Prostate gland (tissue), 2 donors: ENCODE data around the gene TUBB1. TPM values are rescaled to one million over a fixed set of nuclear protein-coding genes. Genes with fewer than 3 reads are reported as not detected.
"Not testable (repeated sequence)": the region's sequence is repeated elsewhere in the genome, so short reads cannot be mapped to it uniquely, and the experiment has no call there.

Experiments used
- DNase-seq: peaks from one replicate; pipeline ENCODE4 v3.0.0-alpha.2; 2019; ENCODE audit warnings: low spot score
- H3K27ac ChIP-seq, 2 donors: fragments of 200-600 bp; sonication (generic); 2 replicates each; pipeline ENCODE4 v1.5.1; 2017 to 2019
- H3K27me3 ChIP-seq: fragments of 200-600 bp; sonication (generic); replicated peaks from 2 replicates; pipeline ENCODE4 v1.5.1; 2019; ENCODE audit not compliant: insufficient read depth
- H3K36me3 ChIP-seq, 2 donors: fragments of 200-600 bp; sonication (generic); 1 replicate in 1 of 2; 2 replicates in 1 of 2; pipeline versions ENCODE4 v1.5.1 to v1.8.1; 2017 to 2019
- H3K4me1 ChIP-seq: fragments of 200-600 bp; sonication (generic); replicated peaks from 2 replicates; pipeline ENCODE4 v1.5.1; 2019
- H3K4me3 ChIP-seq, 2 donors: fragments of 200-600 bp; sonication (generic); 2 replicates each; pipeline ENCODE4 v1.5.1; 2017 to 2019
- H3K9me3 ChIP-seq: fragments of 200-600 bp; sonication (generic); 2 replicates; pipeline ENCODE4 v1.5.1; 2017
- POLR2A ChIP-seq: fragments of 450-650 bp; IDR thresholded peaks from one replicate; pipeline ENCODE4 v1.6.1; 2016; ENCODE audit warnings: antibody characterized with exemption, mild to moderate bottlenecking
- POLR2AphosphoS5 ChIP-seq: sonication (generic); formaldehyde crosslinking; IDR thresholded peaks from one replicate; pipeline ENCODE4 v1.6.1; 2017; ENCODE audit warnings: antibody characterized with exemption
- WGBS: methylation state at CpG from one replicate; pipeline ENCODE4 v1.1.5; 2018; 5-methylcytosine and 5-hydroxymethylcytosine counted together
- intact Hi-C: fragments of 100-400 bp; cut with DNase I; formaldehyde crosslinking; loops from one replicate; pipeline ENCODE4 v1.14.2; 2022
- total RNA-seq, 2 donors: library from RNA; depleted of rRNA; stranded (reverse); fragments of >200 nt; gene quantifications; one replicate each; pipeline ENCODE4 v1.1.0, GENCODE V29; 2016
- TF ChIP-seq, protein P1 (sequence below), 4 experiments: fragments of 200-600 bp in 2 of 4; fragments of 450-650 bp in 2 of 4; sonication (generic) in 2 of 4; IDR thresholded peaks; 1 replicate in 3 of 4; 2 replicates in 1 of 4; pipeline ENCODE4 v1.5.1; 2016 to 2019; ENCODE audit warnings: antibody characterized with exemption in 4 of 4, mild to moderate bottlenecking in 2 of 4, moderate library complexity in 2 of 4

TUBB1 gene
- total RNA-seq, 2 donors from 2014 or later, result not detected

DNA sequence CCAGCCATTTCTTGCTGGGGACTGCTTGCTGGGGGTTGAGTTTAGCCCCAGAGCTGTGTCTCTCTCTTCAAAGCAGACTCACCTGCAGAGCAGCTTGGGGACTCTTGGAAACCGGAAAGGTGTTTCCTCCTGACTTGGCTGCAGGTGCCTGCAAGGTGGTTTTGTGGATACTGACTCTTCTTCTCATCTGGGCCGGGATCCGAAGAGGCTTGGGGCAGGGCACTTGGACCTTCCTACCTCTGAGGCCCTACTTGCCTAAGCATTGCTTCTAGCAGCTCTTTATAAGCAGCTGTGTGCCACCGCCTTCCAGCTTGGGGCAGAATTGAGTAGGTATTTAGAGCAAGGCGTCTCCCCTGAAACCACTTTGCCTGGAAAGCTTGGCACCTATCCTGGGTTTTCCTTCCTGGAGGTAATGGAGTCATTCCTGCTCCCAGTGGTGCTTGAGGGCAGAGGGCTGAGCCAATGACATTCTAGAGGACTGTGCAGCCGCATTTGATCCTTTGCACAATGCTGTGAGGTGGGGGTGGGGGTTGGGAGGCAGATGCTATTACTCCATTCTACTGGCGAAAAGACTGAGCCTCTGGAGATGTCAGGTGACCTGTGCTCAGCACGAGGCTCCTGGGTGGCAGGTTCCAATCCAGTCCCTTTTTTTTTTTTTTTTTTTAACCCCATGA lies 8.8 kb upstream of the TUBB1 start:
- DNase-seq, result no peak
- no peak overlapping the region for H3K27ac ChIP-seq
- WGBS, result 64% methylated on average over 8 of the region's 8 CpGs

DNA sequence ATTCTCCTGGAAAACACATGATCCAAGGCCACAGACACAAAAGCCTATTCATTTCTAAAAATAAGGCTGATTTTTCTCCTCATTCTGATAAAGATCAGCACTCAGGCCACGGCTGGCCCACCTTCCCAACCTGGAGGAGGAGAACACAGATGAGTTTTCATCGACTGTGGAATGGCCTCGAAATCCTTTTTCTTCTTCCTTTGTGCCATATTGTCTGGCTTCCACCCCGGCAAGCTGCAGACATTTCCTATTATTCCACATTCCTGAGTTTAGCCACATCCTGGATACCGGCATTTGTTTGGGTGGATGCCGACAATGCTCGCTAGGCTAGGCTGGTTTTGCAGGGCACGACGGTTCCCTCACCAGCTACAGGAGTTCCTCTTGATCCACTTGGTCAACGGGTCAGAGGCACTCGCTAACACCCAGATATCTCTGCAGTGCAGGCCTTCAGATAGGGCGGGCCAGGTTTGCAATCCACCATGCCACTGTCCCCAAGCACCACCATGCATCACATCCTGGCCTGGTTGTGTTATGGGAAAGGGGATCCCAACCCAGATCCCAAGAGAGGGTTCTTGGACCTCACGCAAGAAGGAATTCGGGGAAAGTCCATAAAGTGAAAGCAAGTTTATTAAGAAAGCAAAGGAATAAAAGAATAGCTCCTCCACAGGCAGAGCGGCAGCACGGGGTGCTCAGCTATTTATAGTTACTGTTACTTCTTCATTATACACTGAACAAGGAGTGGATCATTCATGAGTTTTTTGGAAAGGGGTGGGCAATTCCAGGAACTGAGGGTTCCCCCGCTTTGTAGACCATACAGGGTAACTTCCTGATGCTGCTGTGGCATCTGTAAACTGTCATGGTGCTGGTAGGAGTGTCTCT lies 8.0 kb upstream of the TUBB1 start:
- intact Hi-C loops, result no loop called here
- Histone ChIP-seq H3K4me1 (no peaks in the 10 kb centered on the region), H3K27ac (no peak overlapping the region), H3K36me3 (no peaks in the 10 kb centered on the region), H3K27me3 (no peaks in the 10 kb centered on the region), H3K4me3 (no peak overlapping the region), H3K9me3 (no peaks in the 10 kb centered on the region)
- 61% methylated on average over 17 of the region's 17 CpGs for WGBS
- peak; percentile 51 for TF ChIP-seq POLR2AphosphoS5
- TF ChIP-seq, protein P1, sequence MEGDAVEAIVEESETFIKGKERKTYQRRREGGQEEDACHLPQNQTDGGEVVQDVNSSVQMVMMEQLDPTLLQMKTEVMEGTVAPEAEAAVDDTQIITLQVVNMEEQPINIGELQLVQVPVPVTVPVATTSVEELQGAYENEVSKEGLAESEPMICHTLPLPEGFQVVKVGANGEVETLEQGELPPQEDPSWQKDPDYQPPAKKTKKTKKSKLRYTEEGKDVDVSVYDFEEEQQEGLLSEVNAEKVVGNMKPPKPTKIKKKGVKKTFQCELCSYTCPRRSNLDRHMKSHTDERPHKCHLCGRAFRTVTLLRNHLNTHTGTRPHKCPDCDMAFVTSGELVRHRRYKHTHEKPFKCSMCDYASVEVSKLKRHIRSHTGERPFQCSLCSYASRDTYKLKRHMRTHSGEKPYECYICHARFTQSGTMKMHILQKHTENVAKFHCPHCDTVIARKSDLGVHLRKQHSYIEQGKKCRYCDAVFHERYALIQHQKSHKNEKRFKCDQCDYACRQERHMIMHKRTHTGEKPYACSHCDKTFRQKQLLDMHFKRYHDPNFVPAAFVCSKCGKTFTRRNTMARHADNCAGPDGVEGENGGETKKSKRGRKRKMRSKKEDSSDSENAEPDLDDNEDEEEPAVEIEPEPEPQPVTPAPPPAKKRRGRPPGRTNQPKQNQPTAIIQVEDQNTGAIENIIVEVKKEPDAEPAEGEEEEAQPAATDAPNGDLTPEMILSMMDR (IDR thresholded peaks at IDR 0.05), result no peak
- DNase-seq, result peak; percentile 51

More for the DNA sequence above, 8.8 kb upstream of the TUBB1 start:
- H3K9me3 ChIP-seq, result no peaks in the 10 kb centered on the region
- intact Hi-C loops, result no loop called here
- TF ChIP-seq POLR2A, result no peak
- TF ChIP-seq, protein P1 (IDR thresholded peaks at IDR 0.05), result no peak
- TF ChIP-seq POLR2AphosphoS5, result no peak
- no peaks in the 10 kb centered on the region for H3K27me3 ChIP-seq
- no peaks in the 10 kb centered on the region for H3K36me3 ChIP-seq
- H3K4me1 ChIP-seq, result peaks cover 5% of the 10 kb centered on the region
- no peak overlapping the region for H3K4me3 ChIP-seq

DNA sequence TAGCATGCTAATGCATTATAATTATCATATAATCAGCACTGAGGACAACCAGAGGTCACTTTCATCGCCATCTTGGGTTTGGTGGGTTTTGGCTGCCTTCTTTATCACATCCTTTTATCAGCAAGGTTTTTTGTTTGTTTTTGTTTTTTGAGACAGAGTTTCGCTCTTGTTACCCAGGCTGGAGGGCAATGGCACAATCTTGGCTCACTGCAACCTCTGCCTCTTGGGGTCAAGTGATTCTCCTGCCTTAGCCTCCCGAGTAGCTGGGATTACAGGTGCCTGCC lies 7.4 kb upstream of the TUBB1 start:
- H3K36me3 ChIP-seq, H3K4me1 ChIP-seq, DNase-seq, H3K9me3 ChIP-seq, H3K4me3 ChIP-seq, H3K27me3 ChIP-seq, H3K27ac ChIP-seq, intact Hi-C loops: not testable (repeated sequence)
- WGBS, result 93% methylated on average over 3 of the region's 3 CpGs

DNA sequence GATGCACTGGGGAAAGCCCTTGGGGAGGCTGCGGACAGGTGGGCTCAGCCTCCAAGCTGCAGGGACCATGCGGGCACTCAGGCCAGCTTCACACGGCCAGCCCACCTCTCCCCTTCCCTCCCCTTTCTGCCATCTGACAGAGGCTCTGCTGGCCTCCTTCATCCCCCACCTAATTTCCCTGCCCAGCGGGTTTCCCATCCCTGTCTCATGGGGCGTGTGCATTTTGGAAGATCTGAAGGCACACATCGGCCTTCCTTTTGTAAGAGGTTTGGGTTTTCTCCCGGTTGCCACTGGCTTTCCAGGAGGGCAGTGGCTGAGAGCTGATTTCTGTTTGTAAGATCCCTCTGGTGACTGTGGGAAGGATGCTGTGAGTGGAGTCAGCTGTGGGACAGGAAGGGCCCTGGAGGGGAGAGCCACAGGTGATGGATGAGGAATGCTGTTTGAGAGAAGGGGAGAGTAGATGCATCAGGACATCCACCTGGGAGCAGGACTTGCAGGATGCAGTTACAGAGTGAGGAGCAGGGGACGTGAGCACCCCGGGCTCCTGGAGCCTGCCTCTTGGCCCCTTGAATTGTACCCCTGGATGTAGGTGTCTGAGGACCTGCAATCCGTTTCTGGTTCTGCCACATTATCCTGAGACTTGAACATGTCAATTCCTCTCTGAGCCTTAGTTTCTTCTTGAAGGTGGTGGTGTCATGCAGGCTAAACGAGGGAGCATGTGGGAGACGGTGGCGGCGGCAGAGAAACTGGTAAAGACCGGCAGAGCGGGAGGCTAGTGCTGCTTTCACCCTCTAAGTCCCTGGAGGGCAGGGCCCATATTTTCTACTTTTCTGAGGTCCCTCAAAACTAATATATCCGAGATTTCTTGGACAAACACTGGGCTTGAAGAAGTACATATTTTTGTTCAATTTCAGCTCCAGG lies 5.9 kb upstream of the TUBB1 start:
- Histone ChIP-seq H3K36me3 (no peaks in the 10 kb centered on the region), H3K27me3 (no peaks in the 10 kb centered on the region), H3K4me1 (no peaks in the 10 kb centered on the region), H3K4me3 (no peak overlapping the region), H3K9me3 (no peaks in the 10 kb centered on the region), H3K27ac (no peak overlapping the region)
- DNase-seq, result no peak
- TF ChIP-seq POLR2A, result no peak
- TF ChIP-seq POLR2AphosphoS5, result no peak
- TF ChIP-seq, protein P1 (IDR thresholded peaks at IDR 0.05), result no peak
- WGBS, result 83% methylated on average over 17 of the region's 17 CpGs
- intact Hi-C loops, result no loop called here

DNA sequence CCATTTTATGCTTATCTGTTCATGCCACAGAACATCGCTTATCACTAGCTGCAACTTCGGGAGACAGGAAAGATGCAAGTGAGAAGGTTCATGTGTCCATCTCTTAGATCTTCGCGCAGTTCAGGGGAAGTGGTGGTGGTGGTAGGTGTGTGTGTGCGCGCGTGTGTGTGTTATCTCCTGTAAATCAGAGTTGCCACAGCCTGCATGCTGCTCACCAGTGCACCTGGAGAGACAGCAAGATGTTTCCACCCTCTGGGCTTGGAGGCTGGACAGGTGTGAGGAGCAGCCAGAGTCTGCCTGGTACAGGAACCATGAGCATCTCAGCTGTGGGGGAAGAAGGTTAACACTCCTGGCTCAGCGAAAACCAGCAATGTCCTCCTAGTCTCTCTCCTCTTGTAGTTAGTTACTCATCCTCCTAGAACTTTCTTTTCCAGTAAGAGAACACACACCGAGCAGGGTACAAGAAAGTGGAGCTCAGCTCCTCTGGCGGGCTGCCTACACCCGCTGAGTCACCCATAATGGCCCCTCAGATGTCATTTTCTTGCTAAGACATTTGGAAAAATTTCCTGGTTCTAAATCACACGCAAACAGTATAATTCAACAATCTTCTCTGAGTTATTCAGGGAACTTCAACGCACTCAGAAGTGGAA lies 5.1 kb upstream of the TUBB1 start:
- H3K4me1 ChIP-seq, result no peaks in the 10 kb centered on the region
- H3K27ac ChIP-seq, result no peak overlapping the region
- TF ChIP-seq POLR2AphosphoS5 (no peak), POLR2A (no peak)
- TF ChIP-seq, protein P1 (IDR thresholded peaks at IDR 0.05), result no peak
- H3K27me3 ChIP-seq, result no peaks in the 10 kb centered on the region
- DNase-seq, result no peak
- intact Hi-C loops, result no loop called here
- H3K36me3 ChIP-seq, result no peaks in the 10 kb centered on the region
- no peak overlapping the region for H3K4me3 ChIP-seq
- H3K9me3 ChIP-seq, result no peaks in the 10 kb centered on the region
- WGBS, result 72% methylated on average over 13 of the region's 13 CpGs
